Skin of body (tissue), 2 donors: ENCODE measurements around the gene PPT1. TPM values are rescaled to one million over a fixed set of nuclear protein-coding genes. Genes with fewer than 3 reads are reported as not detected.
A peak's percentile ranks its signal among the peaks of the same experiment; 100 is the strongest.
"Not testable (repeated sequence)": the region's sequence is repeated elsewhere in the genome, so short reads cannot be mapped to it uniquely, and the experiment has no call there.

Experiments used
- DNase-seq: peaks from one replicate; lab custom pipeline; 2025; lab: John Stamatoyannopoulos, UW
- total RNA-seq: library from RNA; depleted of rRNA; stranded (reverse); fragments of >200 nt; gene quantifications from one replicate; pipeline ENCODE4 v1.2.3, GENCODE V29; 2014

PPT1 gene
- total RNA-seq, 1 donor from 2014 or later, result 47.3 TPM

- DNase-seq, result no peak
Measured at GRCh38 chr1:40092706-40093639, 4.1 kb downstream of the PPT1 start.

DNA sequence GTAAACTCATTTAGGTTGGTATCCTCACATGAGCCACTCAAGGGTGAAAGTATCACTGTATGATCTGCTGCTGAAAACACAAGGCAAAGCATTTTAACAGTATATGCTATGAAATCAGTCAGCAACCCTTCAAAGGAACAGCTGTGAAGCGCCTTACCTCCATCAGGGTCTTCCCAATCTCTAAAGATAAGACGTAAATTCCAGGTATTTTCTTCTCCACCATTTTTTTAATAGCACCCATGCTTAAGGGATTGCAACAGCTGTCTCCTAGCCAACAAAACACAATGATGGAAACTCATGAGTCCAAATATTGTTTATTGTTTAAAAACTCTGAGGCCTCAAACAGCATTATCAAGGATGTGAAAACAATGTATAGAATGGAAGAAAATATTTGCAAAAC is 4.8 kb downstream of the PPT1 start:
- no peak for DNase-seq

DNA sequence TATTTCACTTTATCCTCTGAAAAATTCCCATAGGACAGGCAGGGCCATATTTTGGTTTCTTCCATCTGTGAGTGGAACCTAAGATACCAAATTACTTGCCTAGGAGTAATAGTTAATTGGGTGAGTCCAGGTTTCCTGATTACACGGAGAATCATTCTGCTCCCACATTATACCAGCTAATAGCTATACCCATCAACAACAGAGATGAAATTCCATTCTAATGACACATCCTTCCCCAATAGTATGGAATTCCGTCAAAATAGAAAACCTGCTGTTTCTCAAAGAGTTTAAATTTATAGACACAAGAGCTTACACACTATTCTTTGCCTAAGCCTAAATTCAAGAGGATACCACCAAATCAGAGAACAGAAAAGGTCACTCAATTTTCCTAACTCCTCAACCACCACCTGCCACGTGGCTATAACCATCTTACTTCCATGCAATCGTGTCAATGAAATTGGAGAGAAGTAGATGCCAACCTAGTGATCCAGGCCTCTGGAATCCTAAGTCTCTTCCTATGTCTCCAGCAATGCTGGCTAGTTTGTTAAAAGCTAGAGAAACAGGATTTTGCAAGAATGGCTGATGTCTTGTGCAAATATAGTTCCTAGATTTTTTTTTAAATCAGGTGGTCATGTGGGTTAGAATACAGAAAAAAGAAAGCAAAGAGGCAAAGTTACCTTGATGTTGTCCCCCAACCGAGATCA is 6.2 kb downstream of the PPT1 start:
- no peak for DNase-seq

DNA sequence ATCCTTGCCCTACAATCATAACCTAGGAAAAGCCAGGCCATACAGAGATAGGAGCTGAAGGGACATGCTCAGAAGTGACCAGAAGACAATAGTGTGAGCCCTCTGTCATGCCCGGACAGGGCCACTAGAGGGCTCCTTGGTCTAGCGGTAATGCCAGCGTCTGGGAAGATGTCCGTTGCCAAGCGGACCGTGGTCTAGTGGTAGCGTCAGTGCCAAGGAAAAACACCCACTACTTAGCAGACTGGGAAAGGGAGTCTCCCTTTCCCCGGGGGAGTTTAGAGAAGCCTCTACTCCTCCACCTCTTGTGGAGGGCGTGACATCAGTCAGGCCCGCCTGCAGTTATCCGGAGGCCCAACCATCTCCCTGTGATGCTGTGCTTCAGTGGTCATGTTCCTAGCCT is 12.3 kb downstream of the PPT1 start:
- DNase-seq, result not testable (repeated sequence)

- DNase-seq, result no peak
Measured at GRCh38 chr1:40081871-40082270, 15.2 kb downstream of the PPT1 start.

DNA sequence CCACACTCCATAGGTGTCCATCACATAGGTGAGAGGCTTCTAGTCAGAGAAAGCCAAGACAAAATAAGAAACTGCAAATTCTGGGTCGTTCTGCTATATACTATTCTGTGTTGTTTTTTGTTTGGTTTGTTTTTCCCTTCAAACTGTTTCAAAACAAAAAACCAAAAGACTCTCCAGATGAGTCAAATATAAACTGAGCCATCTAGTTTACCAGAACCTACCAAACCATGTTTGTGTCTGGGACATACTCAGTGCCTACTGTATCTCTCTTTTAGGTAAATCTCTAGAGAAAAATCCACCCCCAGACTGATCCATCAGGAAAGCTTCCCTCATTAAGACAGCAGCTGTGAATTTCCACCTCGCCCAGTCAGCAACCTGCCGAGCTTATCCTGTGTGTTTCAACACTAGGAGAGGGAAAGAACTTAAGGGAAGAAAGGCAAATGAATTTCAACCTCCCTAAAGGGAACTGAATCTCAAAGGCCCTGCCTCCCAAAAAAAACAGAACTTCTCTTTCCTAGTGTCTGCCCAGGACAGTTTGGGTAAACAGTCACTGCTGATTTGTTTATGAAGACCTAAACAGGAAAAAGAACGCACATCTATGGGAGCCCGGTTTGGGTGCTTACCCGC is 17.2 kb downstream of the PPT1 start:
- no peak for DNase-seq

- no peak for DNase-seq
Measured at GRCh38 chr1:40078512-40079333, 18.3 kb downstream of the PPT1 start.

DNA sequence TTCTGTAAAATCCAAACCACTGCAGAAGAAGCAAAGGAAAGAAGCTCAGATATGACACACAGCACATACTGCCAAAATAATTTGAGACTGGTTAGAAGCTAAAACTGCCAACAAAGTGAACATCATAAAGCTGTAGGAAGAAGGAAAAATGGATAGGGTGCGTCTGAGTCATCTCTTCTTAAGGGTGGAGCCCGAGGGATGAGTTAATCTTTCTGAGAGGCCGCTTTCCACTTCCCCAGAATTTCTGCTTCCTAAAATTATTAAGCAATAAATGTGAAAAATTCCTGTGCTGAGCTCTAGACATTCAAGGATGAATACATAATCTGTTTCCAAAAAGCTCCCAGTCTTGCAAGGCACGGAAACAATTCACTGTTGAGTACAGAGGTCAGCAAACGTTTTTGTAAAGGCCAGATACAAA is 20.1 kb downstream of the PPT1 start:
- DNase-seq, result peak; percentile 23

- no peak for DNase-seq
Measured at GRCh38 chr1:40075266-40075665, 21.8 kb downstream of the PPT1 start.

GRCh38 chr1:40073062-40073461 is 24.0 kb downstream of the PPT1 start:
- no peak for DNase-seq

GRCh38 chr1:40072142-40072541 is 24.9 kb downstream of the PPT1 start:
- DNase-seq, result no peak

DNA sequence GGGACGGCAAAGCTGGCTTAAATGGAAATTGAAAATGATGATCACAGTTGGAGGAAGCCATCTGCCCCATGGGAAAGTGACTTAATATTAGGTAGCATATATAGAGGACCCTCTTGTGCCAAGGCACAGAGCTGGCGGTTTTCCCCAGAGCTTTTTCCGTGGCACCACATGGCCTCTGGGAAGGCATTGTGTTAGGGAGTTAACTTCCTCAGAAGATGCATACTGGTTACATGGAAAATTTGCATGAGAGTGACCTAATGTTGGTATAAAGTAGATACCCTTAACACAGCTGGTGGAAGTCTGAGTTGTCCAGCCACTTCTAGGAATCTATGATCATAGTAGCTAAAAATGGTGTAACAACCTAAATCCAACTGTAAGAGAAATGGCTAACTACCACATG is 29.2 kb downstream of the PPT1 start:
- DNase-seq, result no peak

- DNase-seq, result no peak
Measured at GRCh38 chr1:40067023-40067422, 30.0 kb downstream of the PPT1 start.

- no peak for DNase-seq
Measured at GRCh38 chr1:40064797-40065499, 32.1 kb downstream of the PPT1 start.

DNA sequence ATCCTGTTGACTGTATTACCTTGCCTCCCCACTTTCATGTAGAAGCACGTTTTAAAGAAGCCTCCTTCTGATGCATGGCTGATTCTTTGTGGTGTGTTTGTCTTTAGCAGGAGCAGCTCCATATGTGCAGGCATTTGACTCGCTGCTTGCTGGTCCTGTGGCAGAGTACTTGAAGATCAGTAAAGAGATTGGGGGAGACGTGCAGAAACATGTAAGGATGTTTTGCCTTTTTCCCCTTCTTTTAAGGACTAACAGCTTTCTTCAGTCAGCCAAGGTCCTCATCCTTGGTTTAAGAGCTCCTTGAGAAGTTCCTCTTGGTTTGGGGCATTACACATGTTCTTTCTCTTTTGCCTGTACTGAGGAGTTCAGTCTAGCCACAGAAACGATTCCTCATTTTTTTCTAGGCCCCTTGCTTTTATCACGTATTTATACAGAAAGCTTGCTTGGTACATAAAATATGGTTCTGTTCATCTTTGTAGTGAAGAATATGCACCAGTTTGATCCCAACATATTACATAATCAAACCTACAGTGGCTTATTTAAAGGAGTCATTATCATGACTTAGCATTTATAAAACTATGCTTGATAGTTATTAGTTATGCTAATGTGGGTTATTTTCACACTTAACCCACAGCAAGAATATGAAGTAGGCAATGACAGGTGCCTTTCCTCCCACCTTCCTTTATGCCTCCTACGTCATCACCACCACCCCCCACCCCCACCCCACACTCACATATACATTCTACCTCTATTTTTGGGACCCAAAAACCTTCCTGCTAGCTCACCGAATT is 36.9 kb downstream of the PPT1 start:
- DNase-seq, result no peak

DNA sequence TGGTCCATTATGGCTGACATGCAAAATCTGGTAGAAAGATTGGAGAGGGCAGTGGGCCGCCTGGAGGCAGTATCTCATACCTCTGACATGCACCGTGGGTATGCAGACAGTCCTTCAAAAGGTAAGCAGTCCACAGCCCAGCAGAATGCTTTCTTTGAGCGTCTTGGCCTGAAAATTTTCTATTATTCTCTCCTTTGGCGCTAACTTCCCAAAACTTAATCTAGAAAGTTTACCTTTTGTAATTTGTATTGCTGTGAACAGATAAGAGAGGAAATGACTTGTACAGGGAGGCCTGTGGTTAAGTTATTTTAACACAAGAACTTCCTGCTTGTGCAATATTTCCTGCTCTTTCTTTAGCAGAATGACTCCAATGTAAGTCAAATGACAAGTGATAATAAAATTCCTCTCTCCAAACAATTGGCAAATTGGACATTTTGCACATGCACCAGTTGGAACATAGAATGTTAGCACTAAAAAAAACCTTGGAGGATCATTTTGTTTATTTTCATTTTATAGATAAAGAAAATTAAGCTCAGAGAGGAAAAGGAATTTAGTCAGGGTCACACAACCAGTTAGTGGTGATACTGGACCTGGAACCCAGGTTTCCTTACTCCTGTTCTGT is 37.6 kb downstream of the PPT1 start:
- no peak for DNase-seq

- no peak for DNase-seq
Measured at GRCh38 chr1:40058453-40059337, 38.4 kb downstream of the PPT1 start.

- no peak for DNase-seq
Measured at GRCh38 chr1:40058097-40058452, 39.0 kb downstream of the PPT1 start.
